Stimulated activated CD4-positive, alpha-beta T cell treated with anti-CD3 and anti-CD28 coated beads, Interleukin-2, amount 100 ng/mL, for 4 hours (primary cell): ENCODE data around the gene ZBTB38.
A peak's percentile ranks its signal among the peaks of the same experiment; 100 is the strongest.

Experiments used
- DNase-seq: peaks from one replicate; pipeline ENCODE4 v3.0.0-alpha.2; 2020; ENCODE audit warnings: low read depth

The ZBTB38 gene

DNA sequence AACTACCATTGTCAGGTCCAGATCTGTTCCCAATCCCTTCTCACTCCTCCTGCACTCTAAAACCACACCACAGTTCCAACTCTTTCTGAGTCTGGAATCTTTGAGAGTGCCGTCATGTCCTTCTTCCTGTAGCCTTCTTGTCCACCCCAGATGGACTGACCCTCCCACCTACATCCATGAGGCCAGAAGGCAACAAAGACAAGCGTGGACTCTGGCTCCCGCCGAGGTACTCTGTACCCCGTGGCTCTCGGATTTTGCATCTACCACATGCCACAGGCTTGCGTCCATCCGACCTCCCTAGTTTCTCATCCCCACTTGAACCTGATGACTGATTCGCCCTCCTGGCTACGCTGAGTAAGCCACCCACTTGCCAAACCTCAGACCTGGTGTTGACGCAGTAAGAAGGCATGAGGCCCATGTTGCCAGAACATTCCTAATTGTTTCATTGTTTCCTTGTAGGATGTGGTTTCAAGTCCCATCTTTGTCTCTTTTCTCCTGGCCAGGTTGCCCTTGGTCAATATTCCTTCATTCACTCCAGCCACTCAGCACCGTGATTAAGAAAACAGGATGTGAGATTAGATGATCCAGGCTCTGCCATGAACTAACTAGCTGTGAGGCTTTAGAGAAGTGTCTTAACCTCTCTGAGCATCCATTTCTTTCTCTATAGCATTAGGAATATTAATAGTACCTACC lies 1.1 kb upstream of the ZBTB38 start:
- DNase-seq = no peak

GRCh38 chr3:141368925-141369794 lies 856 bp downstream of the ZBTB38 start:
- no peak for DNase-seq

- peak; percentile 38 for DNase-seq
These were observed 1.8 kb downstream of the ZBTB38 start for GRCh38 chr3:141370065-141370533.

GRCh38 chr3:141371882-141372281 lies 3.6 kb downstream of the ZBTB38 start:
- DNase-seq = no peak

- DNase-seq = no peak
These were observed 4.4 kb downstream of the ZBTB38 start for GRCh38 chr3:141372656-141373055.

DNA sequence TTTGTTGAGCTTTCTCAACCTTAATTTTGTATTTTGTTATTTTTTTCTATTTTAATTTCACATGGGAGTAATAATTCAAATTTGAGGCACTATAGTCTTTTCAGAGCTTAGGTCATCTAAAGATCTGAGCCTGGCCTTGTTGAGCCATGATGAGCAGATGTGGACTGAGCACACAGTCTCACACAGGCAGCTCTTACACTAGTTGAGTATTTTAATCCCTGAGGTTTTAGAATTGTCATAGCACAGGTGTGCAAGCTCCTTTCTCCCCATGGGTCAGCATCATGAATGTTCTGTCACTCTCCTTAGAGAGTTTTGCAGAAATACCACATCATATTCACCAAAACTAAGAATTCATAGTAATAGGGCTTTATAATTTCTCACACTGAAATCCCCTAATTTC lies 4.9 kb downstream of the ZBTB38 start:
- DNase-seq = no peak

DNA sequence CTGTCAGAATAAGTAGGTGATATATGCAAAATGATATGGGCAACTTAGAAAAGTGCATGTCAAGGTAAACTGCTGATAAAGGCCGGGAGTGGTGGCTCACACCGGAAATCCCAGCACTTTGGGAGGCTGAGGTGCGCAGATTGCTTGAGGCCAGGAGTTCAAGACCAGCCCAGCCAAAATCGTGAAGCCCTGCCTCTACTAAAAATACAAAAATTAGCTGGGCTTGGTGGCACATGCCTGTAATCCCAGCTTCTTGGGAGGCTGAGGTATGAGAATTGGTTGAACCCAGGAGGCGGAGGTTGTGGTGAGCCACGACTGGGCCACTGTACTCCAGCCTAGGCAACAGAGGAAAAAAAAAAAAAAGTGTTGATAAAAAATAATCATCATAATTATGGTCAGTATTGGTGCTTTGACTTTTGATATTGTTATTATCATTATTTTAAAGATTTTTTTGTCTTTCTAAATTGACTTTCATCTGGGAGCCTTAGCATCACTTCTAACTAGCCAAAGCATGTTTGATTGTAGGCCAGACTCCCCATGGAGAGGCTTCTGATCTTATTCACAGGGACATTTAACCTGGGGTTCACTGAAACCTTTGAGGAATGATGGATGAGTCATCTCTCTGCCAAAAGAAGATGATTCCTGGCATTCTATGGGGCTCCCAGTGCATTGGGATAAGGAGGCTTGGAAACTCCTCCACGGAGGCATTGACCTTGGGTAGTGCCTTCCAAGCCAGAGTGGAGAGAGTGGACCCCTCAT lies 5.6 kb downstream of the ZBTB38 start:
- no peak for DNase-seq

- DNase-seq = no peak
These were observed 7.3 kb downstream of the ZBTB38 start for GRCh38 chr3:141375381-141376301.

GRCh38 chr3:141377377-141377776 lies 9.1 kb downstream of the ZBTB38 start:
- no peak for DNase-seq

DNA sequence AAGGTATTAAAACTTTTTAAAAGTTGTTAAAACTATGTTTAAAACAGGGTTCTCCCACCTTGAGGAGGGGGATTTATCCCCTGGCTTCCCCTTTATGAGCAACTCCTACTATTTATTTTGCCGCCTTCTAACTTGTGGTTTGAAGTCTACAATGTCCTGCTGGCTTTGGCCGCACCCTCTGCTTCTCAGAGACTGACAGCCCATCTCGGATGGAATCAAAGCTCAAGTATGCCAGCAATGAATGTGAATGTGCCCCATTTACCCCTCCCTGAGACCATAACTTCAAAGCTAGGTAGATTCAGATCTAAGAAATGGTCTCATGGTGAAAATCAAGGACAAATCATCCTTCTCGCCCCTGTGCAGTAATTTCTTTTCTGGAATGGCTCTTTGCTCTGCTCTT lies 10.3 kb downstream of the ZBTB38 start:
- DNase-seq = no peak

GRCh38 chr3:141379250-141379966 lies 11.1 kb downstream of the ZBTB38 start:
- no peak for DNase-seq

- no peak for DNase-seq
These were observed 12.0 kb downstream of the ZBTB38 start for GRCh38 chr3:141380279-141380678.

DNA sequence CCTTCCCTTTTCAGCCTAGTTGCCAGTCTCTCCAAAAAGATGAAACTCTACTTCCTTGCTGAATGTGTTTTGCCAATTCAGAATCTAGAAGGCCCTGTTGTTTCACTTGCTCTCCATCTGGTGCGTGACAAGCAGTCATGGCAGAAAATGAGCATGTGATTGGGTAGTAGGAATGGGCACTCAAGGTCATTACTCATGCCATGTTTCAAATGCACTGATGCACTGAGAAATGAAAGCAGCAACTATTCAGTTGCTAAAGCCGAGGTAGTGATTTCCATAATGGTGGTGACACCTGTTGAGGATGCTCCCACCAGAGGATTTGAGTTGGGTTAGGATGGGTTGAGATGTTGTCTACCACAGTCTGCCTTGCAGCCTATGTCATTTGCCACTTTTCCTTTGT lies 12.7 kb downstream of the ZBTB38 start:
- no peak for DNase-seq

- DNase-seq = no peak
These were observed 14.3 kb downstream of the ZBTB38 start for GRCh38 chr3:141382571-141382970.

DNA sequence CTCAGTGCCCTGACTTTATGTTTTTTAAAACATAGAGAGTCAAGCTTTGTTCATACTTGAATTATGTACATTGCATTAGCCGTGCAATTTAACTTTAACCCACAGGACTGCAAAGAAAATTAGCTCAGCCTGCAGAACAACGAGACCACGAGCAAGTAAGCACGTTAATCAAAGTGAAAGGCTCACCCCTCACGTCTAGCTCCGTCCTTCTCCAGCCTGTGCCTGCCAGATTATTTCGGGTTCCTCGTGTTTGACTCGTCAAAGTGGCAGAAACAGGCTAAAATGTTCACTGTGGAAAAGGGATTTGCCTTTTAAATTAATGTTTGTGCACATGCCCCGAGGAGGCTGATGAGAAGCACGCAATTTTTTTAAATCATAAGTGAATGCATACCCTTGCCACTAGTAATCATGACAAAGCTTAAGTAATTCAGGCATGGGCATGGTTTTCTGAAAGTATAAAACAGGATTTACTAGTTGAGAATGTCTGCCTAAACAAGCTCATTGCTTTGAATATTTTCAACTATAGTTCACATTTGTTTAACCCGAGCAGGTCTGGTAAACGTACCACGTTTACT lies 15.3 kb downstream of the ZBTB38 start:
- no peak for DNase-seq

GRCh38 chr3:141384157-141384556 lies 15.9 kb downstream of the ZBTB38 start:
- DNase-seq = no peak

- no peak for DNase-seq
These were observed 16.3 kb downstream of the ZBTB38 start for GRCh38 chr3:141384575-141384974.

DNA sequence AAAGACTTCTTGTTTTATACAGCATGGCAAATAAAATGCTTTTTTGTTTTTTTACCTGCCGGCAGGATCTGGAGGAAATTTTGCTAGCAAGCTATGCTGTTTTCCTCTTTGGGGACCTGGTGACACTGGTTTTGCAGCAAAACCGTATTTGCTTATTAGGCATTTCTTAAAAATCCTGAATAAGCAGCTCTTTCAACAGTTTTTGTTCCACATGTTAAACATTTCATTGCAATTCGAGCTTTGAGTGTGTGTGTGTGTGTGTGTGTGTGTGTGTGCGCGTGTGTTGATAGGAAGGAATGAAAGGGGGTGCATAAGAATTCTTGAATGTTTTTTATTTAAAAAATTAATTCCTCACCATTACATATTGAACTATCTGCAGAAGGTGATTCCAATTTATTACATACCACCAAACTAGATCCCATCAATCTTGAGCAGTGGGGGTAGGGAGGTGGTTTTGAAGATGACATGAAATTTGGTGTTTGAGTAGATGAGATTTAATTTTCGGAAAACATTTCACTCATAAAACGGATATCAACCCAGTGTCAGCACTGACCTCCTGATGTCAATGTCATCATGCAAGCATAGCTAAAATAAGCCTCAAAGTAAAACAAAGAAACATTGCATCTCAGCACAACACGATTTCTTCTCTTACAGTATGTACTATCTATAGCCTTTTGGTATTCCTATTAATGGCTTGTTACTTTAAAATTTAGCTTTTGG lies 17.3 kb downstream of the ZBTB38 start:
- DNase-seq = no peak

DNA sequence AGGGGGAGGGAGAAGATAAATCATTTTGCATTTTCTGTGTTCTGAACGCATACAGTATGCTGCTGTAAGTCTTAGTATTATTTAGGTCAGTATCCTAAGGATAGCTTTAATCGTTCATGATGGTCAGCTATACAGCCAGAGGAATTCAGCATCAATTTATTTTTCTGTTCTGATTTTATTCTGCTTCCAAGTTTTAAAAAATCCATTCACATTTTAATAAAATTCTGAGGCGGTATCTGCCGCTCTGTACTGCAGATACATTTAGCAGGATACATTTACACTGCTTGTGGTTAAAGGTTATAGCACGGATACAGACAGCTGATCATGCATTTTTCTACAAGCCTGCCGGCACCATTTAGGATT lies 17.8 kb downstream of the ZBTB38 start:
- no peak for DNase-seq

DNA sequence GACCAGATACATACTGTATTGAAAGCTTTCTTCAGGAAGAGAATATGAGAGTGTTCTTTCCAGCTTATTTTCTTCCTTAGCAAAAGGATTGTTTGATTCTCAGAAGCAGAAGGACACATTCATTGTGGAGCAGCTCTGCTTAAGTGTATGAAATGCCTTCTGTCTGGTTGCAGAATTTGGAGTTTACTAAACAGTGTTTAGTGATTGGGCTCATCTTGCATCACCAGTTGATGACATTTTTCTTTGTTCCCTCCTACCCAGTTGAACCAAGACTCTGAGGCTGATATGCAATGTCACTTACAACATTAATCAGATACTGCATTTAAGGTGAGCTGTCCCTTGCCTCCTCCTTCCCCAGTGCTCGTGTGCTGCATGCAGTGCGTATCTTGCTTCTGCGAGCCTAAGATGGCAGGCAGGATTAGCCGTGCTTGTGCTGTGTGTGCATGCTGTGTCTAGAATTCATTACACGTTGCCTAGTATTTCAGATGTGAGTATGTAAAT lies 18.4 kb downstream of the ZBTB38 start:
- DNase-seq = no peak
